HG03108 (cell line): ENCODE data around the gene MATK.

Source experiments
- ATAC-seq: cut with Tn5 transposase; IDR thresholded peaks from one replicate; pipeline ENCODE4 v1.9.1; 2021; ENCODE audit warnings: moderate library complexity; ENCODE audit not compliant: unreplicated experiment

The MATK gene, protein sequence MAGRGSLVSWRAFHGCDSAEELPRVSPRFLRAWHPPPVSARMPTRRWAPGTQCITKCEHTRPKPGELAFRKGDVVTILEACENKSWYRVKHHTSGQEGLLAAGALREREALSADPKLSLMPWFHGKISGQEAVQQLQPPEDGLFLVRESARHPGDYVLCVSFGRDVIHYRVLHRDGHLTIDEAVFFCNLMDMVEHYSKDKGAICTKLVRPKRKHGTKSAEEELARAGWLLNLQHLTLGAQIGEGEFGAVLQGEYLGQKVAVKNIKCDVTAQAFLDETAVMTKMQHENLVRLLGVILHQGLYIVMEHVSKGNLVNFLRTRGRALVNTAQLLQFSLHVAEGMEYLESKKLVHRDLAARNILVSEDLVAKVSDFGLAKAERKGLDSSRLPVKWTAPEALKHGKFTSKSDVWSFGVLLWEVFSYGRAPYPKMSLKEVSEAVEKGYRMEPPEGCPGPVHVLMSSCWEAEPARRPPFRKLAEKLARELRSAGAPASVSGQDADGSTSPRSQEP

DNA sequence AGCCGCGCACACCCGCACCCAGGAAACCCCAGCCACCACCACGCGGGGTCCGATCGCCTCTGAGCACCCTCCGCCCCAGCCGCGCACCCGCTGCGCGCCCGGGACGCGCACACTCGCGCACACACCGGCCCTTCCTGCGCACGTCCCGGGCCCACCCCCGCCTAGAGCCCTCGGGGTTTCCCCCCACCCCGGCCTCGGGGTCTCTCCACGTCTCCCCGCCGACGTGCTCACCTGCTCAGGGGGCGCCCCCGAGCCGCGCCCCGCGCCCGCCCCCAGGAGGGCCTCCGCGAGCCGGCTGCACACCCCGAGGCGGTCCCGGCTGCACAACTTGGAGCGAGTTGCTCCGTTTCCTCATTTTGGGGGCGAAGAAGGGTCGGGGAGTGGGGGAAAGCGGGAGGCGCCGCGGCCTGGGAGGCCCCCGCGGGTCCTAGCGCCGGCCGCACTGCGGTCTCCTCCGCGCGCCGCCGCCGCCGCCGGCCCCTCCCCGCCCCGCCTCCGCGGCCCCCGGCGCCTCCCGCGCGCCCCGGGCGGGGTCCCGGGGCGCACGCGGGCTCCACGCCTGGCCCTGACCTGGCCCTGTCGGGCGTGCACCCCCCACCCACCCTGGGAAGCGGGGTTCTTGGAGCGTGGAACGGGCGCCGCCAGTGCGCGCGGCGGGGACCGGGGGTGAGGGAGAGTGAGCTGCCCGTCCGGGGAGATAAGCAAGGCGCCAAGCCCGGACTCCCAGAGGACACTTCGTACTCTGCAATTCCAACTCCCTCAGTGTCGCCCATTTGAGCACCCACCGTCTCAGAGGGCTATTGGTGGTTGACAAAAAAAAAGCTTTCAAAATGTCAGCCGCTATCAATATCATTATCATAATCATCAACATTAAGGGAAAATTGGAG is at the start of gene MATK:
Gene MATK (minus strand): TSS at position 444 of the 887 bp plus-strand sequence. CDS start 1,246 bp downstream, outside the sequence.
- no peak for ATAC-seq

DNA sequence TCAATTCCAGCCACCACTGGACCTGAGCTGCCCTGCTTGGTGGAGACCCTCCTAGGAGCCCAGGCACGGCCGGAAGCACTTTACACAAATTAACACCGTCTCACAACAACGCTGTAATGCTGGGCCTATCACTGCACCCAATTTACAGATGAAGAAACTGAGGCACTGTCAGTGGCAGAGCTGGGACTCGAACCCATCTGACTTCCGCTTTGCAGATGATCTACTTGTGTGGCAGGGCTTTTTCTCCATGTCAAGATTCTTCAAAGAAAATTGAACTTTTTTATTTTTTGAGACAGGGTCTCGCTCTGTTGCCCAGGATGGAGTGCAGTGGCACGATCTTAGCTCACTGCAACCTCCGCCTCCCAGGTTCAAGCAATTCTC is 48.9 kb upstream of the MATK start:
- no peak for ATAC-seq

DNA sequence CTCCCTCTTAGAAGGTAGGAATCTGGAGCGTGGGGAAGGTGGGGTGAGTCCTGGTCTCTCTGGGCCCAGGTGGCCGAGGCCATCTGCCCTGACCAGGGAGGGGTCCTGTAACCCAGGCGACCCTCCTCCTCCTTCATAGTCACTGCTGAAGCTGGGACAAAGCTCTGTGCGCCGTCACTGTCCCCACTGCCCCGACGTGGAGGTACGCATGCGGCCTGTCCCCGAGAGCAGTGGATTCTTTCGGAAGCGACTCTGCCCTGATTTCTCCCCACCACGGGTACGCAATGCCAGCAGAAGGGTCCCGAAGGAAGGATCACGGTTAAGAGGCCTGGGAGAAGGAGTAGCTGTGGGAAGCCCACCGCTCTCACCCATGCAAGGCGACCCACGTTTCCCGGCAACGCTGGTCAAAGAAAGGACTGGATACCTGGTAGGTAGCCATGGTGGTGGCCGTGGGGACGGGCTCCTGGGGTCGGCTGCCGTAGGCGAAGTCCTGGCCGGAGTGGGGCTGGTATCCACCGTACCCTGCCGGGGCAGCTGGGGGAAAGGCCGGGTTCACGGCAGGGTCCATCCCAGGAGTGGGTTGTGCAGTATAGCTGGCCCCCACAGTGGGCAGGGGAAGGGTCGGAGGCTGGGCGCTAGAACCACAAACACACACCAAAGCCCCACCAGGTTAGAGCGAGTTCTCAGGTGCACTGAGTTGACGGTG is 48.3 kb upstream of the MATK start:
- ATAC-seq = no peak

DNA sequence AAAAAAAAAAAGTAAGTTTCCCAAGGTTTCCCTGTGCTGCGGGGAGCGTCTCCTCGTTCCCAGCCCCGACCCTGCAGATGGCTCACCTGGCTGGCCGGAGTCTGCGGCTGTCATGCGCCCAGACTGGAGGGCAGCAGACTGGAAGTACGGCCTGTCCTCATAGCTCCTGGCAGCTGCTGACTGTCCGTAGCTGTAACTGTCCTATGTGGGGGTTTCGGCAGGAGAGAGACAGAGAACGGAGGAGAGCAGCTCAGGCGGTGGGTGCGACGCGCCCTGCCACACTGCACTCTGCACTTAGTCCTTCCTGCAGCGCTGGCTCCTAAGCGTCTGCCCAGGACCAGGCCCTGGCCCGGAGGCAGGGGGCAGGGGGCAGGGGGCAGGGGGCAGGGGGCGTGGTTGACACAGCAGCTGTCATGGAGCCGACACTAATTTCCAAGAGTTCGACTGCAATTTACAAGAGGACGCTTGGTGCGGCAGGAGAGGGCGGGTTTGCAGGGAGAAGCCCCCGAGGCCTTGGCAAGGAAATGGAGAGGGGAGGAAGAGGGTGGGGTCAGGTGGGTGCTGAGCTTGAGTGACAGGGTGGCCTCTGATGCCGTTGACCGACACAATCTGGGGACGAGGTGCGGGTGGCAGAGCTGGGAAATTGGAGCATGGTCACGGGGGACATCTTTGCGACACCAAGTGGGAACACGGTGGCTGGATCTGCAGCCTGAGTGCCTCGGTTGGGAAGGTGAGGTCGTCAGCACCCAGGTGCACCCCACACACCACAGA is 47.6 kb upstream of the MATK start:
- ATAC-seq = no peak

DNA sequence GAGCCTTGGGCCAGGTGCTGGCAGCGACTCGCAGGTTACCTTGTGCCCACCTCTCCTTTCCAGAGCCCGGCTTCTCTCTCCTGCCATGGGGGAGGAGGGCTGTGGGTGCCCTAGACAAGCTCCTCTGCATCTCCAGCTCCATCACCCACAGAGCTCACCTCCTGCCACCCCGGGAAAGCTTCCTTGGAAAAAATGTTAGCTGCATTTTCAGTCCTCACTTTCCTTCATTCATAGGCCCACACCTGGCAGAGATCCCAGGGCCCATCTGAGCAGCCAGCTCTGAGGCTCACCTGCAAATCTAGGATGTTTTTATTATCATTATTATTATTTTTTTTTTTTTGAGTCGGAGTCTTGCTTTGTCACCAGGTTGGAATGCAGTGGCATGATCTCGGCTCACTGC is 45.8 kb upstream of the MATK start:
- no peak for ATAC-seq

DNA sequence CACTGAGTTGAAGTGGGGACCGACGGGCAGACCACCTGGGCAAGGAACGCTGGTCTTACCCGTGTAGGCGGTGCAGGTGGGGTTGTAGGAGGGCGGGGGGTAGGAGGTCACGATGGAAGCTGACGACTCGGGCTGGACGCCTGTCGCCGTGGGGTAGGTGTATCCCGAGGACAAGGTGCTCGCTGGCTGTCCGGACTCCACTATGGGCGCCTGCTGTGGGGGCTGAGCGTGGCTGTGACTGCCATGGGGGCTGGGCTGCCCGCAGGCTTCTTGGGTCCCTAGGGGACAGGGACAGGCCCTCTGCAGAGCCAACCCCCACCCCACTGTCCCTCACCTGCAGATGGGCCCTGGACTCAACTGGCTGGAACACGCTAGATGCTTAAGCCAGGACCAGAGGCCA is 45.4 kb upstream of the MATK start:
- no peak for ATAC-seq

DNA sequence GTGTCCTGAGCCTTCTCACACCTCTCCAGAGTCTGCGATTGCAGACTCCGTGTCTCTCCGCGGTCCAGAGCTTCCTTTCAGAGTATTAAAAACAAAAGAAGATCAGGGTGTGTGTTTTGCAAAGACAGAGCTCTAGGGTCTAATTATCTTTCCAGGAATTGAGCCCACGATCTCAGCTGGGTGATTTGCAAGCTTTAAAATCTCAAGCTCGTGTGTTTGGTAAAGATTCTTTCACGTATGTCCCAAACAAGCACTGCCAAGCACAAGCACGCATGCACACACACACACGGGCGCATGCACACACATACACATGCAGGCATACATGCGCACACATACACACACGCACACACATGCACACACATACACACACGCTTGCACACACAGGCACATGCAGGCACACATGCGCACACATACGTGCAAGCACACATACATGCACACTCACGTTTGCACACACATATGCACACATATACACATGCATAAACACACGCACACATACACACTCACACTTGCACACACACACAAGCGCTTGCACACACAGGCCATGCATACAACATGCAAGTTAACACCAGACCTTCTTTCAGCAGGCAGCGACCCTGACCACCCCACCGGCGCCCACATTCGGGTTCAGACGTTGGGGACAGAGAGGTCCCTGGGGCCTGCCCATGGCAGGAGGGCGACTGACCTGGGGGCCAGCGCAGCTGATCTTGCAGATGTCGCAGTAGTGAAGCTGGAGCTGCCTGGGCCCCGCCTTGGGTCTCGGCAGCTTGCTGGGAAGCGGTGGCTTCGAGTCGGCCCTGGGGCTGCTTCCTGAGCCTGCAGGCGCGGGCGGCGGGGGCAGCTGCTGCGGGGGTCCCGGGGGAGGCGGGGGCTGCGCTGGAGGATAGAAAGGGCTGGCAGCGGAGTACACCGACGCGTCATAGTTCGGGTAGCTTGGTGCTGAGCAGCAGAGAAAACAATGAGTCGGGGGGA is 44.7 kb upstream of the MATK start:
- ATAC-seq = no peak

DNA sequence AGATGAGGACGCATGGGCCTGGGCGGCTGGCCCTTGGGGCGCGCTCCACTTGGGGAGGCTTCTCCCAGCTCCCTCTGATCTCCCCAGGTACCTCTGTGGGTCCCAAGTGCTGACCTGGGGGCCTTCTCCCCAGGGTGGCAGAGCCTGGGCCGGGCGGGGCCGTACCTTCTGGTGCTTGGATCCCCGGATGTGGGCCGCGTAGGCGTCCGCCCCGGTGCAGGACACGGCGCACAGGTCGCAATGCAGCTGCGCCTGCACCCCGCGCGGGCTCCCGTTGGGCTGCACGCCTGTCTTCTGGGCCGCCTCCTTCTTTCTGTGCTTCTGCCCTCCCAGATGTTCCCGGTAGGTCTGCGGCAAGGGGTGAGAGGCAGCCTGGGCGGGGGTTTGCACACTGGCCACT is 41.1 kb upstream of the MATK start:
- ATAC-seq = no peak

DNA sequence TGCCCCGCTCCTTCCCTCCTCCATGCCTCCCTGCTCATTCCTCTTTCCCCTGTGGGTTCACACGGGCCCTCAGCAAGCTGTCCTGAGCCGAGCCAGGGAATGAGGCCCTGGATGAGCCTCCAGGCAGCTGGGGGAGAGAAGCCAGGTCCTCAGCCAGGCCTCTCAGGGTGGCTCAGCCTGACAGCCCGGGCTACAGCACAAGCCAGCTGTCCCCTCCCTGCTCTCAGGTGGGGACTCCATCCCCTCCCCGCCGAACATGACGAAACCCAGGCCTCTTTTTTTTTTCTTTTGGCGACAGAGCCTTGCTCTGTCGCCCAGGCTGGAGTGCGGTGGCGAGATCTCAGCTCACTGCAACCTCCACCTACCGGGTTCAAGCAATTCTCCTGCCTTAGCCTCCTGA is 40.0 kb upstream of the MATK start:
- ATAC-seq = no peak

DNA sequence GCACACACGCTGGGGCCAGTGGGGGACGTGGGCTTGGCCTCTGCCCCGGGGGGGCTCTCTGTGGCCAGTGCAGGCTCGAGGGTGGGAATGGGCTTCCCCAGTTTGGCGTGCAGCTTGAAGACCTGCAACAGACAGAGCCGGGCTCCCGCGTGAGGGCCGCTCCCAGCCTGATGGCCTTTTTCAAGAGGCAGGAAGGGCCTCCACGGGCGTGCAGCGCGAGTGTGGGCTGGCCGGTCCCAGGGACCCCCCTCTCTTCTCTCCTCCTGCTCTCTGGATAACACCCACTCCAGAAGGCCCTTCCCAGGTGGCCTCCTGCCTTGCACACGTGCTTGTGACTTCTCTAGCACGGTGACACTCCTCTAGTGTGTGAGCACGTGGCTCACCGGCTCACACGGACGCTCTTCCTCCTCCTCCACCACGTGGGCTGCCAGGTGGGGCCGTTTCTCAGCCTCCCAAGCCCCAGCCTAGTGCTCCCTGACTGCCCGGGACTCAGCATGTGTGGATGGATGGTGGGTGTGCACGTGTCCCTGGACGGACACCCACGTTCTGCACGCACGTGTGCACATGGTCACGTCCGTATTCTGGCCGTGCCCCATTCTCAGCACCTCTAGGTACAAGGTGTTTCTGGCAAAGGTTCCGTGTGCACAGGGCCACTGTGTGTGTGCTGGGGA is 39.2 kb upstream of the MATK start:
- no peak for ATAC-seq

DNA sequence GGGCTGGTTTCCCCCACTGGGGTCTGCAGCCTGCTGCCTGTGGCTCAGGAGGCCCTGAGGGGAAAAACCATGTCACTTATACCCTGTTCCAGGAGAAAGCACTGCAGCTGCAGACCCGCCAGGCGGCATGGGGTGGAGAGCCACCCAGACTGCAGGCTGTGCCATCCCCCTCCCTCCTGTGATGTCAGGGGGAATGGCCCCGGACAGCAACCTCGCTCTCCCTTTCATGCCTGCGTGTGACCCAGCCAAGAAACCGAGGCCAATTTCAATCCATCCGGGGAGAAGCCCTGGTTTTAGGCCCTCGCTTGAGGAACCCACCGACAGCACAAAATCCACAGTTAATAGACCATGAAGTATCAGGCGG is 37.2 kb upstream of the MATK start:
- ATAC-seq = no peak

DNA sequence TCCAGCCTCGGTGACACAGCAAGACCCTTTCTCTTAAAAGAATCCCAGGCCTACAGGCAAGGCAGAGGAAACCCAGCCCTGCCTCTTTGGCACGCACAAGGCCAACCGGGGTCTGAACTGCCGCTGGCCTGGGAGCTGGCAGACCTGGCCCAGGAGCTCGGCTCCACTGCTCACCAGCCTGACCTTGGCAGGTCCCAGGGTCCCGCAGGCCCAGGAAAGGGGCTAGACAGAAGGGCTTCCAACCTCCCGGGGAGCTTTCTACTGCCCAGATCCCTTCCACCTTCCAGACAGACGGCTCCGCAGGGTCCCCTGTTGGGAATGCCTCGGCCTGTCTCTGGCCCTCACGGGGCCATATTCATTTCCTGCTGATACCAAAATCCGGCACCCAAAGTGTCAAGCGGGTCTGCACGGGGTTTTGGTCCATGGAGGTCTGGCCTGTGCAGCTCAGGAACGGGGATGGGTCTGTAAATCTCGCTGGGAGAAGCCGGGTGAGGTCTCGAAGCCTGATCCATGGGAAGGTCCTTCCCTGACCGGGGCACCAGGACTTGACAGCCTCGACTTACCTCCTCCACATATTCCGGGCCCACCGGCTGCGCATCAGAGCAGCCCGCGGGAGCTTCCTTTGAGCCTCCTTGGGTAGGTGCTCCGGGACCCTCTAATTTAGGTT is 36.6 kb upstream of the MATK start:
- ATAC-seq = no peak

DNA sequence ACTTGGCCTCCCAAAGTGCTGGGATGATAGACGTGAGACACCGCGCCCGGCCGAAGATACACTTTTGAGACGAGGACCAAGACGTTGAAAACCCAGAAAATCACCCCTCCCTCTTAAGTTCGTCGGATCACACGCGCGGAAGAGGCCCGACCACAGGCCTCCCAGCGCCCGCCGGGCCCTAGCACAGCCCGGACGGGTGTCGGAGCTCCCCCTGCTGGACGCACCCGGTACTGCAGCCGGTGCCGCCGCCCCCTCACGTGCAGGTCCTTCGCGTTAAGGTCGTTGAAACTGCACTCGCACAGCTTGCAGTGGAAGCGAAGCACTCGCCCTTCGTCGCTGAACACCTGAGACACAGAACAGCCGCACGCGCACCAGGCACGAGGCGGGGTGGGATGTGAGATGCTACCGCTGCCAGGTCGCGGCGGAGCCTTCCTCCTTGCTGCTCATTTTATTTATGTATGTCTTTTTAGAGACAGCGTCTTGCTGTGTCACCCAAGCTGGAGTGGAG is 35.7 kb upstream of the MATK start:
- ATAC-seq = no peak

DNA sequence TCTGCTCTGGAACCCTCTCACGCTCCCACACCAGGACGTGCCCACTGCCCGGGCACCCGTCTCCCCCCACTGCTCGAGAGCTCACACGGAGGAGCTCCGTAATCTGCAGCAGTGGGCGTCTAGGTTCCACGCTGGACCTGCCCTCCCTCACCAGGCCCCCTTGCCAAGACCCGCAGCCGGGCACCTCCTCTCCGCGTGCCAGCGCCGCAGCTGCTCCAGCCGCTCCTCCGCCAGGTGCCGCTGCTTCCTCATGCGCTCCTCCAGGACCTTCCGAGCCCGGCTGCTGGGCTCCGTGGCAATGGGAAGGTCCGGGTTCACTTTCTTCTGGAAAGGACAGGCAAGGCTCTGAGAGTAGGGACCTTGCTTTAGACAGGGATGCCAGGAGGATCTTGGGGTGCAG is 35.0 kb upstream of the MATK start:
- no peak for ATAC-seq

DNA sequence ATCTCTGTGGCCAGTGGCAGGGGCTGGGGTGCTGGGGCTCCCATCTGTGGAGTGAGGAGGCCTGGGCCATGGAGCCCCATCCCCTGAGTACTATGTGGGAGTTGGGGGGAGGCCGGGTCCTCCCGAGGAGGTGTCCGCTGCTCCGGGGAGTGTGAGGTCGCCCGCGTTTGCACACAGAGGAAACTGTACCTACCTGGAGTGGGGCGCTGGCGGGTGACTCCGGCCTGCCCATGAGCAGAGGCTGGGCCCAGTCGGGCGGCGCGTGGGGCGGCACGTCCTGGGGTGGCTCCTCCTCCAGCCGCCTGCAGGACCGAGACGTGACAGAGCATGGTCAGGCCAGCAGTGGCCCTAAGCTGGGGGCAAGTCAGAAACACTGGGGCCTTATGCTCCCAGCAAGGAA is 33.8 kb upstream of the MATK start:
- ATAC-seq = no peak

DNA sequence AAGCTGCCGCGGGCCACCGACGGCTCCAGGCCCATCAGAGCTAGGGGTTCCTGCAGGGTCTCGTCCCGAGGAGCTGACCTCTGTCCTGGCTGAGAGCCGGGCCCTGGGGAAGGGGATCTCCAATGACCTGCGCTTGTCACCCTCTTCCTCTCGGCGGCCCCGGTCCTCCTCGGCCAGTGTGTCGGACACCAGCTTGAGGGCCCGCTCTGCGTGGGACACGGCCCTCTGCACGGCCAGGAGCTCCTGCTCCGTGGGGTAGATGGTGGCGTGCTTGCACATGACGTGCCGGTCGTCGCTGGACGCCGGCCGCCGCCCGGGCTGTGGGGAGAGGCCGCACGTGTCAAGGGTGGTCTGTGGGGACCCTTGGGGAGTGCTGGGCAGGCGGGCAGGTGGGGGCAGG is 32.7 kb upstream of the MATK start:
- no peak for ATAC-seq

DNA sequence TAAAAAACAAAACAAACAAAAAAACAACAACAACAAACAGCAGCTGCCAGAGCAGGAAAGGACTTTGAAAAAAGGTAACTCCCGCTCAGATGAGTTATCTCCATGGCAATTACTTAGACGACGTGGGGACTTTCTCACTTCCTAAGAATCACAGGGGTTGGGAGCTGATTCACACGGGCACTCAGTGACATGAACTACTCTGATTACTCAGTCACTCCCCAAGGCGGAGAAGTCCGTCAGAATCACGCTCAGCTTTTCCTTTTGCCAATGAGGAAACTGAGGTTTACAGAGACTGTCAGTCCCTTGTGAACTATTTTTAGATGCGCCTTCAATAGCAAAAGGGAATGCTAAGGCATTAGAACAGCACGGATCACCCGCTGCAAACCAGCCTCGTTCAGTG is 32.3 kb upstream of the MATK start:
- ATAC-seq = no peak

DNA sequence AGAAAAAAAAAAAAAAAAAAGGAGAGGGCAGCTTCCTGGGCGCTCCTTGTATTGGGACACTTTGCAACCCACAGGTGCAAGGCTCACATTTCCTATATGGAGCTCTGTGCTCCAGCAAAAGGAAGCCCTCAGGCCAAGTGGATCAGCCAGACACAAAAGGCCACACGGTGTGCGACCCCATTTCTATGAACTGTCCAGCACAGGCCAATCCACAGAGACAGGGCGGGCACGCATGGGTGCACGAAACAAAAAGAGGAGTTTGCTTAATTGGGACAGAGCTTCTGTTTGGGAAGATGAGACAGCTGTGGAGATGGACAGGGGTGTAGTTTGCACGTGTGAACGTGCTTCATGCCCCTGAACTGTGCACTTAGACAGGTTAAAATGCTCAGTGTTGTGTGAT is 31.6 kb upstream of the MATK start:
- ATAC-seq = no peak
